Measurements from ENCODE around the gene RNU2-63P.
"Not testable (repeated sequence)": the region's sequence is repeated elsewhere in the genome, so short reads cannot be mapped to it uniquely, and the experiment has no call there.

Gene RNU2-63P

GRCh38 chr2:87981182-87981581, 35.2 kb downstream of the RNU2-63P start:
- not testable (repeated sequence) for DNase-seq (ENCODE audit: low spot score)

DNA sequence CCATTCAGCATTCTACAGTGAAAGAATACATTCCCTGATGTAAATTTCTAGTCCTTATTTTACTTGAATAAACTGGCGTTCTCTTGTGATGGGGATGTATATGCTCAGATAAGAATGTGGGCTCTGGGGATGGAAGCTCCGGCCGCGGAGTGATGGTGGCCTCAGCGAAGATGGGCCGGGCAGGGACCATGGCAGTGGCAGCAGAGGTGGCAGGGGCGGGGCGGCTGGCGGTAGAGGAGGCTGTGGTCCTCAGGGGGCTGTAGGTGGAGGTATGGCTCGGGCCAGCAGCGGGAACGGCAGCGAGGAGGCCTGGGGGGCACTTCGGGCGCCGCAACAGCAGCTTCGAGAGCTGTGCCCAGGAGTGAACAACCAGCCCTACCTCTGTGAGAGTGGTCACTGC, 44.0 kb downstream of the RNU2-63P start:
- DNase-seq (ENCODE audit: low spot score) = not testable (repeated sequence)
